GM21447 (cell line): ENCODE measurements around the gene CTTN.

Source experiments
- ATAC-seq: cut with Tn5 transposase; IDR thresholded peaks from one replicate; pipeline ENCODE4 v1.9.1; 2021; ENCODE audit not compliant: unreplicated experiment

Gene CTTN

DNA sequence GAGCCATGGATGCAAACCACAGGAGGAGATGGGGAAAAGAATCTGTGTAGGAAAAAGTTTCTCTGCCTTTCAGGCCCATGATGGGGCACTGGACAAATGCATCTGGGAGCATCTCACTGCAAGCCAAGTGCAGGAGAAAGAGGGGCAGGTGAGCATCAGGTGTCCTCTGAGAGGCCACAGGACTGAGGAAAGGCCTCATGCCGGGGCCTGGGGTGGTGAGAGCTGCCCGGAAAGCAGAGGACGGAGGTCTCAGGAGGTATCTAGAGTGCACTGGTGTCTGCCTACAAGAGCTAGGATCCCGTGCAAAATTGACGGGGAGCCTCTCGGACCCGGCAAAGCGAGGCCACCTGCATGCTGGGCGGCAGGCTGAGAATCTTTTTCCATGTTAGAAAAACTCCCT, 73.9 kb downstream of the CTTN start:
- ATAC-seq, result no peak

DNA sequence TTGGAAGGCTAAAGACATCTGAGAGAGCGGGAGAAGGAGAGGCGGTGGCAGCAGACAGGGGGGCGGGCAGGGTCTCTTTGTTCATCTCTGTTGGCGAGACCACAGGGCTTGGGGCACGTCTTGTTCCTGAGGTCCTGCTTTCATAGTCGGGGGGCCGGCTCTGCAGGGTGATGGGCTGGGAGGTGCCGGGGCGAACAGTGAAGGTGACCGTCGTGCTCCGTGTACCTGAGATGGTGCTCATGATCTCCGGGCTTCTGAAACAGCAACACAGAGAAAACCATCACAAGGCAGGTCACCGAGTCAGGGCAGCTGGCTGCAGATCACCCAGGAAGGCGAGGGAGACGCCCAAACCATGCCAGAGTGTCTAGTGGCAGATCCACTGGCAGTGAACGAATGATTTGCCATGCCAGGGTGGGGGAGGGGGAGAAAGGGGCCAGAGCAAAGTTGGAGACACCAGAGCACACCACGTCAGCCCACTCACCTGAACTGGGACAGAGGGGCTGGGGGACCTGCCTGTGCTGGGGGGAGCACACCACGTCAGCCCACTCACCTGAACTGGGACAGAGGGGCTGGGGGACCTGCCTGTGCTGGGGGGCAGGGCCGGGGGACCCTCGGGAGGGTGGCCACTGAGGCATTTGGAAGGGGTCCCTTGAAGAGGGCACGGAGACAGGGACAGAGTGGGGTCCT, 75.0 kb downstream of the CTTN start:
- no peak for ATAC-seq

DNA sequence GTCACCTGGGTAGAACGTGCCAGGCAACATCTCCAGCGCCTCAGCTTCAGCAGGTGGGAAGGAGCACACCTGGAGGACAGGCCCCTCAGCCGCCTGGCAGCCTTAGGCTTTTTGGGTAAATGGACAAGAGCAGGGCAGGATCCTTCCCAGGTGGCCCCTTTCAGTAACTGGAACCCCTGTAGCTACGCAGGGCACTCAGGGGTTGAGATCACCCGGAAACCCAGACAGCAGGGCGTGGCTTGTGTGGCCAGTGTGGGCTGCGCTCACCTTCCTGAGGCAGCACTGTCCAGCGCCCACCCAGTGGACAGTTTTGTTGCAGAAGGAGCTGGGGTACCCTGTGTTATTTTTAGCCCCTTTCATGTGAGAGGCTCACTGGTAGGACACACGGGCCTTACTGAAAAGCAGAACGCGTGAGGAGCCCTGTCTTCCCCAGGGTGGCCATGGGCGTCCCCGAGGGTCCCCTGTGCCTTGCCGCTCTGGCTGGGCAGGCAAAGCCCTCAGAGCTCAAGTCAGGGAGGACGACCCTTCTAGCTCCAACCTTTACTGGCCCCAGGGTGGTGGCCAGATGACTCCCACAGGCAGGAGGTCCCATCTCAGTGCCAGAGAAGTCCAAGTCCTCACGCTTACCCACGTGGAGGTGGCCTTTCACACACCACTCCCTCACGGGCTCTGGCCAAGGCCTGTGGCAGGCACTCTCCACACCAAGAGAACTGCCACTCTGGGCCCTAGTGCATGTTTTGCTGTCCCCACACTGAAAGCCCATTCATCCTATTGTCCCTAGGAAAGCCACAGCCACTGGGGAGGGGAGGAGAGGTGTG, 75.8 kb downstream of the CTTN start:
- ATAC-seq, result no peak

DNA sequence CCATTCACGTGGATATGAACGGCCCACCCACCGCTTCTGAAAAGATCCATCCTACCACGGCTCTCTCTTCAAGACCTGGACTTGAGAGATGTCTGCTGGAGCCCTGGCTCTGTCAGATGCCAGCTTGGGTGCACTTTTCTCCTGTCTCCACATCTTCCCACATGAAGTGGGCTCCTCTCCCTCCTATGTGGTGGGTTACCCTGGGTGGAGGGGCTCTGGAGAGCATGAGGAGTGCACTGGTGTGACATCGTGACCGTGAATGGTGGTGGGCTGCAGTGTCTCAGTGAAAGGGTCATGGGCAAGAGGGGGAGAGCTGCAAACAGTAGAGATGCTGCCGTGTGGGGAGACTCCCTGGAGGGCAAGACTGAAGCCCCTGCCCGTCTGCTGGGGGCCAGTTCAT, 76.4 kb downstream of the CTTN start:
- no peak for ATAC-seq

DNA sequence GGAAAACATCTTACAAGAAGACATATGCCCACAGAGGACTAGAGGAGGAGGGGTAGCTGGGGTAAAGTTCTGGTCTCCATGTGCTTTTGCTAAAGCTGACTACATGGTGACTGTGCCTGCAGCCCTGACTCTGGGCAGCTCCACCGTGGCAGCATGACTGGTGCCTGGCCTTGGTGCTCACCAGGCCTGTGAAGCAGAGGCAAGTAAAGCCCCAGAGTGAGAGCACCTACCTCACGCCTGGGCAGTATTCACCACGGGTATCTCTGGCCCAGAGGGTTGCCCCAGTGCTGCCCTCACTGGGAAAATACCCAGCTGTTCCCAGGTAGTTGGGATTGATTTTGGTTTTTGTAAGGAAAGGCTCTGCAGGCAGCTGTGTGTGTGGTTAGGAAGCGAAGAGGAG, 78.3 kb downstream of the CTTN start:
- no peak for ATAC-seq

DNA sequence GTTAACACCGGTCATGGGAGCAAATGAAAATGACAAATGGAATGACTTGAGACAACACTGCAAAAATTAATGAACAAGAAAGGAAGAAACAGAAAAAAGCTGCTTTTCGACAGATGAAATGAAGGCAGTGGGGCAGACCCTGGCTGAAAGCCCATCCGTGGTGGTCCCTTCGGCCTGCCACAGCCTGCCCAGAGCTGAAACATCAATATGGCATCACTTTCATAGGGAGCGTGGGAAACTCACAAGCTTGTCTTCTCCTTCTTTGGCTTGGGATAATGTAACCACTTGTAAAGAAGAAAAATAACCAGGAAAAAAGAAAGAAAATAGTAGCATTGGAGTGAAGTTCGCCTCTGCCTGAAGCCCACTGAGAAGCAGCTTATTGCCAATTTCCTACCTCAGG, 78.8 kb downstream of the CTTN start:
- ATAC-seq, result no peak

DNA sequence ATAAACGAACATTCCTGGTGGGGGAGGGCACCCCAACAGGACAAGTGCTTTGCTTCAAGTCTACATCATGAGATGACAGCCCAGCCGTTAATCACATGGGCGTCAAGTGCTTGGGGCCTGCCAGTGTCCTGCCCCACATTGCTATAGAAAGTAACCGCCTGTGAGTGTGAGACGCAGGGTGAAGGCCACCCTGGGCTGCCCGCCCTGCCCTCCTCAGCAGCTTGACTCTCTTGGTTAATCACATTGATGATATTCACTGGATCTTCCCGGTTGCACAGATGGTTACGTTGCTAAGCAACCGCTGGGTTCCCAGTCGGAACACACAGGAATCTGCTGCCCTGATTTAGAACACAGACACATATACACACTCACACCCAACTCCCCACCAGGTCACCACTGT, 79.3 kb downstream of the CTTN start:
- ATAC-seq, result no peak

DNA sequence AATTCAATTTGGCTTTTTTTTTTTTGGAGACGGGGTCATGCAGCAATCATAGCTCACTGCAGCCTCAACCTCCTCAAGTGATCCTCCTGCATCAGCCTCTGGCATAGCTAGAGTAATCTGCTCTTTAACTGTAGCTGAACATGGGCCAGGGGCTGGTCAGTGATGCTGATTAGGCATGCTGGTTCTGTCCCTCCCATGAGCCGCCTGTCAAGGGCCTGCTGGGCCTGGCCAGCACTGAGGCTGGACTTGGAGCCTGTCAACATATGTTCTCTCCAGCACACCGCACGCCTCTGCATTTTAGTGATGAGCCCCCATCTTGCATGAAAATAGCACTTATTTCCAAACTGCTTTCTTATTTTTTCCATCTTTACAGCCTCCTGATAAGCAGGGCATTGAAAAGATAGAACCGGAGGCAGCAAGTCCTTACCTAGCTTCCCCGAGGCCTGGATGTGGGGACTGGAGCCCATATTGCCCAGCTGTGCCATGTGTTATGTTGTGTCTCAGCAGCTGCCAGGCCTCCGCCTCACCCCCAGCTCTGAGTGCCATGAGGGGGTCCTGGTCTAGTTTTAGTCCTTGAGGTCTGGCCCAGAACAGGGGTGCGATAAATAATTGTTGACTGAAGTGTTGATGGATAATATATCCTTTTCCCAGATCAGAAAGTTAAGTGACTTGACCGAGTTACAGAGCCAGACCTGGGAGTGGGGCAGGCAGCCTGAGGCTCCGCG, 80.0 kb downstream of the CTTN start:
- no peak for ATAC-seq

DNA sequence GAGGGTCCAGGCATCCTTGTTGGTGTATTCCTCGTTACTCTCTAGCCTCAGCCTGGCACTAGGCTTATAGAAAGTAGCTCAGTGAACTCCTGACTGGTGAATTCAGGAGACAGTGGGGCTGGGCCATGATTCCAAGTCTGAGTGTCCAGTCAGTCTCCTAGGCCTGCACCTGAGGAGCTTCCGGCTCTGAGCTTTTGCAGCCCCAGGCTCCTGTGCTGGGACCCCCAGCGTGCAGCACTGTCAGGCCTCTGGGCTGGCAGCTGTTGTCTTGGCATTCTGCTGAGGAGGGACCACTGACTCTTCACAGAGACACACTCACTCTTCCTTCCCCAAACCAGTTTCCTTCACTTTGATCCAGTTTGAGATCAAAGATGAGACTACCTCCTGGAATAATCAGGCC, 82.4 kb downstream of the CTTN start:
- ATAC-seq, result no peak

DNA sequence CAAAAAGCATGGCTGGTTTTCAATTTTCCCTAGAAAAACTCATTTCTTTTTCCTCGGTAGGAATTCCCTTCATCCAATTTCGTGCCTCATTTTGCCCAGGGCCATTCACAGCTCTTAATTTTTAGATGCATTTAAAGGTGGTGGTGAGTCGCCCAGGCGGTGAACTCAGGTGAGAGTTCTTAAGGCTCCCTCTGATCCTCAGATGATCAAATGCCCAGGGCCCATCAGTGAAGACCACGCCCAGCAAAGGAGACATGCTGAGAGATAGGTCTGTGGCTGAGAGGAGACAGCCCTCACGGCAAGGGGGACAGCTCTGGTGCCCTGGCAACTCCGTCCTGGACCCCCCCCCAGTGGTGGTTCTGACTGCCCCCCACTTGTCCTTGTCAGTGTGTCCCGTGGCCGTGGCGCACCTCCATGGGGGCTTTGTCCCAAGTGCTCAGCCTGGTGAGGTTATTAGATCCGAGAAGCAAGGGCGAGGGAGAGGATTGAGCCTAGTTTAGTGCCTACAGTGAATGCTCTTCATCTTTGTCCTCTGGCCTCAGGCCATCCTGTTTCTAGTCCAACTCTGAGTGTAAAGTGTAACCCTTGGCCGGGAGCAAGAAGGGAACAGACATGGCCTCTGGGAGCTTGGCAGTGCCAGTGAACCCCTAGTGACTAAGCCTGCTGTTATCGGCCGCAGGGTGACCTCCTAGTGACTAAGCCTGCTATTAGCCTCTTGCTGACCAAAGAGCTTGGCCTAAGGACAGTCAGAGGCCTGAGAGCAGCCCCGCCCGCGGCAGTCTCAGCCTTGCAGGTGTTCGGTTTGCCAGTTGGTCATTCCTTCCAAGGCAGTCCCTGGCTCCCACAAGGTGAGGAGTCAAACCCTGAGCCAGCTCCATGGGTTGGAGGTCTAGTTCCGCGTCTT, 83.5 kb downstream of the CTTN start:
- ATAC-seq, result no peak

DNA sequence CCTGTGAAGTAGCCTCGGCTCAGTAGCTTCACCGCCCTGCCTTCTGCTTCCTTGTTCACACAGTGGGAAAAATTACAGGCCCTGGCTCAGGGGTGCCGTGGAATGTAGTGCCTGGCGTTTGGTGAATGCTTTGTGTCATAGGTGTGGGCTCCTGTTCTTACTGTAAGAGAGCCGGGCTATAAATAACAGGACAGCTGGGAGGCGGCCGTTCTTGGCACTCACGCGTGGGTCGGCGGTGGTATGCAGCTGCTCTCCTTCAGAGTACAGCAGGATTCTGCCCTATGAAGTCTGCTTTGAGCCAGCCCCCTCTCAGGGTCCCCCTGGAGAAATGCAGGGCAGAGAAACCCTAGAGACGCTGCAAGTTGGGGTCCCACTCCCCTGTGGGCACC, 84.2 kb downstream of the CTTN start:
- ATAC-seq, result no peak

DNA sequence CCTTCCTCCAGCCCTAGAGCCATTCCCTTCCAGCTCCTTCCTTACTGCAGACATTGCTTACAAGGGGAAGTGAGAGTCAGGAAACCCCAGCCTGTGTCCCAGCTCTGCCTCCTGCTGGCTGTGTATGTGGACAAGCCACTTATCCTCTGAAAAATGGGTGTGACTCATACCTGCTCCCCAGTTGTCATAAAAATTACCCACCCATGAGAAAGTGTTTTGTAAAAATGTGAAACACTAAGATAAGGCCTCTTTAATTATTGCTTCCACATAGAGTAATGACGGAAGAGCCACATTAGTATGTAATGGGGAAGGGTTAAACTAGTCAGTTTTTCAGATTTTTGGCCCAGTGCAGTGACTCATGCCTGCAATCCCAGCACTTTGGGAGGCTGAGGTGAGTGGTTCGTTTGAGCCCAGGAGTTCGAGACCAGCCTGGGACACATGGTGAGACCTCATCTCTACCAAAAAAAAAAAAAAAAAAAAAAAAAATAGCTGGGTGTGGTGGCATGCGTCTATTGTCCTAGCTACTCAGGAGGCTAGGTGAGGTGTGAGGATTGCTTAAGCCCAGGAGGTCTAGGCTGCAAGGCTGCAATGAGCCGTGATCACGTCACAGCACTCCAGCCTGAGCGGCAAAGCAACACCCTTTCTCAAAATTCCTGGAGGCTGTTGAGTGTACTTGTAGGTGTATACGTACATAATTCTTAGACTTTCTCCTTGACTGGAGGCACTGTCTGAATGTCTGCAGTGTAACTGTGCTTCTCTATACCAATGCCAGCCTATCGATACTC, 84.9 kb downstream of the CTTN start:
- ATAC-seq, result no peak

DNA sequence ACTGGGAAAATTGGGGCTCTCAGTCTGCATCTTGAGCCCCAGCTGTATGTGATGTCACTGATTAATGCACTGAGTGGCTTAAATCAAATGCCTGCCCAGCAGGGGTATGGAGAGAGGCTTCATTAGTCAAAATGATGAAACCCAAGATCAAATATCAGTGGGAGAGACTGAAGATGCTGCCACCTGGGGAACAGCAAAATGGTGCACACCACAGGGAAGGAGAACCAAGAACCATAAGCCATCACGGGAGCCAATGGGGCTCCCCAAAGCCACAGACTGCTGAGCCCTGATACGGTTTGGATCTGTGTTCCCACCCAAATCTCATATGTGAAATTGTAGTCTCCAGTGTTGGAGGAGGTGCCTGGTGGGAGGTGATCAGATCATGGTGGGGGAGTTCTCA, 85.6 kb downstream of the CTTN start:
- ATAC-seq, result no peak

DNA sequence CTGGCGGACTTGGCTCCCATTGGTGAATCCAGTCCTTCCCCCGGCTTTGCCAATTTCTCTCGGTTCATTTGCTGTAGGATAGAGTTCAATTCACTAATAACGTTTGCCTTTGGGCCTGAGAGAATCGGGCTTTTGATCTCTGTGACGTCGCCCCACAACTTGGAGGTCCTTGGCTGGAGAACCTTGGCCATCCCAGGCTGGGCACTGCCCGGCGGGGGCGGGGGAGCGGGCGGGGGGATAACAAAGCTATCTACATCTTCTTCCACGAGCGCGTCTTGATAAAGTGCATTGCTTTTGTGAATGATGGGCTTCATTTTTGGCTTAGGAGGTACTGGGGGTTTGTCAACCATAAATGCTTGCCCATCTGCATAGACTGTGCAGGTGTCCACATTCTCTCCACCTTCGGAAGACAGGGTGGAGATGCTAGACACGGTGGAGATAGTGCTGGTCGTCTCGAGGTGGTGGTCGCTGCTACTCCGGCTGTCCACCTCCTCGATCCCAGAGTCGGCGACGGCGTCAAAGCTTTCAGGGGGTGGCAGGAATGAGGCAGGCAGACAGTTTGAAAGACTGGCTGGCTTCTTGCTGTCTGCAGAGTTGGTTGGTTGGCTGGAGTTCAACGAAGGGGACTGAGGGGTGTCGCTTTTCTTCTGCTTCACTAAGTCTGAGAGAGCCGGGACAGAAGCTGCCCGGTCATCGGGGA, 87.1 kb downstream of the CTTN start:
- ATAC-seq, result no peak

DNA sequence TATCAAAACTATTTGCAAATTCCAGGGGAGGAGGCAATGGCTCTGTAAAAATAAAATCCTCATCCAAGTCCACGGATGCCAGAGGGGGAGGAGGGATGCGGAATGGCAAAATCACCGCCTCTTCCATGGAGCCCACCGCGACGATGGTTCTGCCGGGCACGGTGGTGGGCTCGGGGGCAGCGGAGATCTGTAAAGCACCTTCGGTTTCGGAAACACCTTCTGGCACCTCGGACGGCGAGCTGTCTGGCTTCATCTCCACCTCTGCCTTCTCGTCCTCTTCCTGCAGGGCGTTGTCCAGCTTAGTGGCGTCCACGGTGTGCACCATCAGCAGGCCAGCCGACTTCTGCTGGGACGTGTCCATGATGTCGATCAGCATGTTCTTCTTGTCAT, 87.7 kb downstream of the CTTN start:
- no peak for ATAC-seq
